RWPE1 (cell line): ENCODE data around the gene NSMCE3.

Experiments used
- CTCF ChIA-PET: fragments of 350-600 bp; sonication (Branson Sonifier 250); formaldehyde crosslinking; extraction: SDS; loops from one replicate; lab custom pipeline; 2021; lab: Yijun Ruan, JAX
- POLR2A ChIA-PET: fragments of 400-600 bp; formaldehyde crosslinking; extraction: SDS; loops from one replicate; lab custom pipeline; 2020; ENCODE audit warnings: antibody characterized with exemption; ENCODE audit not compliant: low non-redundant PET; lab: Yijun Ruan, JAX
- DNase-seq: peaks from one replicate; pipeline ENCODE4 v3.0.0; 2012; ENCODE audit warnings: low spot score
- H3K27ac ChIP-seq: fragments of 450-650 bp; 2 replicates; pipeline ENCODE4 v1.5.1; 2017
- TF ChIP-seq, protein P1 (sequence below): fragments of 450-650 bp; conservative IDR thresholded peaks from 2 replicates; pipeline ENCODE4 v1.5.1; 2017; ENCODE audit warnings: low read depth, mild to moderate bottlenecking

The NSMCE3 gene

DNA sequence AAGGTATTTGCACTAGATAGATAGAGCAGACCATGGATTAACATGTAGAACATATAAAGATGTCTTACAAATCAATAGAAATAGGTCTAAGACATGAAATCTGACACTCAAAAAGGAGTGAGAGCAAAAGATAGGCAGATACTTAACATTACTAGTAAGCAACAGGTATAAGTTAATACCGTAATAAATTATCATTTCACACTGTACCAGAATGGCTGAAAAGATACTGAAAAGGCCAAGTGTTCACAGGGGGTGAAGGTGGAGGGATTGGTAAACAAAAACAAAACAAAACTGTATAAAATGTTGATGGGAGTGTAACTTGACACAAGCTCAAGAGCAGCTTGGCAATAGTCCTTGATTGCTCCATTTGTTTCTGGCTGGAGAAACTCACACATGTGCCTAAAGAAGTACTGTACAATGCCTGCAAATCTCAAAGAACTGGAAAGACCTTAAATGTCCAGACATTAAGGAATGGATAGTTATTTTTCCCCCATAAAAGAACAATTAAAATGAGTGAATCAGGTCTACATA lies 3.5 kb downstream of the NSMCE3 start:
- ChIA-PET CTCF (no interaction called here), POLR2A (no interaction called here)
- TF ChIP-seq, protein P1, sequence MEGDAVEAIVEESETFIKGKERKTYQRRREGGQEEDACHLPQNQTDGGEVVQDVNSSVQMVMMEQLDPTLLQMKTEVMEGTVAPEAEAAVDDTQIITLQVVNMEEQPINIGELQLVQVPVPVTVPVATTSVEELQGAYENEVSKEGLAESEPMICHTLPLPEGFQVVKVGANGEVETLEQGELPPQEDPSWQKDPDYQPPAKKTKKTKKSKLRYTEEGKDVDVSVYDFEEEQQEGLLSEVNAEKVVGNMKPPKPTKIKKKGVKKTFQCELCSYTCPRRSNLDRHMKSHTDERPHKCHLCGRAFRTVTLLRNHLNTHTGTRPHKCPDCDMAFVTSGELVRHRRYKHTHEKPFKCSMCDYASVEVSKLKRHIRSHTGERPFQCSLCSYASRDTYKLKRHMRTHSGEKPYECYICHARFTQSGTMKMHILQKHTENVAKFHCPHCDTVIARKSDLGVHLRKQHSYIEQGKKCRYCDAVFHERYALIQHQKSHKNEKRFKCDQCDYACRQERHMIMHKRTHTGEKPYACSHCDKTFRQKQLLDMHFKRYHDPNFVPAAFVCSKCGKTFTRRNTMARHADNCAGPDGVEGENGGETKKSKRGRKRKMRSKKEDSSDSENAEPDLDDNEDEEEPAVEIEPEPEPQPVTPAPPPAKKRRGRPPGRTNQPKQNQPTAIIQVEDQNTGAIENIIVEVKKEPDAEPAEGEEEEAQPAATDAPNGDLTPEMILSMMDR: no peak
- no peak for DNase-seq
- no peak overlapping the region for H3K27ac ChIP-seq

- H3K27ac ChIP-seq: no peak overlapping the region
- no peak for DNase-seq
- POLR2A ChIA-PET: no interaction called here
- TF ChIP-seq, protein P1: no peak
- CTCF ChIA-PET: interaction anchor here (0.6 kb wide), 1 partner anchor 141 kb away, joined by 4 read pairs; no protein-coding TSS in a partner anchor
Observed at GRCh38 chr15:29263289-29263688, 6.3 kb downstream of the NSMCE3 start.

DNA sequence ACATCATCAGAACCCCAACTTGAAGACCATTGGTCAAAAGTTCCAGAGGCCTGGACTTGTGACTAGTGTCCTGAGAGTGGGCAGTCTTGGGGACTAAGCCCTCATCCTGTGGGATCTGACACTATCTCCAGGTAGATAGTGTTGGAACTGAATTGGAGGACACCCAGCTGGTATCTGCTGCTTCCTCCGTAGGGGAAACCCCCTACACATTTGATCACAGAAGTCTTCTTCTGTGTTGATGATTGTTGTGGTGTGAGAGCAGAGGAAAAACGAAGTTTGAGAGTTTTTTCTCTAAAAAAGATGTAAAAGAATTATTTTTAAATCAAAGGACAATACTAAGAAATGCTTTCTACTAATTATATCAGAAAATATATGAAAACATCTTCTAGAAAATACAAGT lies 6.9 kb downstream of the NSMCE3 start:
- no peak for DNase-seq
- ChIA-PET POLR2A (no interaction called here), CTCF (no interaction called here)
- TF ChIP-seq, protein P1: no peak
- no peak overlapping the region for H3K27ac ChIP-seq

GRCh38 chr15:29260896-29261295 lies 8.7 kb downstream of the NSMCE3 start:
- no peak overlapping the region for H3K27ac ChIP-seq
- TF ChIP-seq, protein P1: no peak
- ChIA-PET POLR2A (no interaction called here), CTCF (no interaction called here)
- no peak for DNase-seq

DNA sequence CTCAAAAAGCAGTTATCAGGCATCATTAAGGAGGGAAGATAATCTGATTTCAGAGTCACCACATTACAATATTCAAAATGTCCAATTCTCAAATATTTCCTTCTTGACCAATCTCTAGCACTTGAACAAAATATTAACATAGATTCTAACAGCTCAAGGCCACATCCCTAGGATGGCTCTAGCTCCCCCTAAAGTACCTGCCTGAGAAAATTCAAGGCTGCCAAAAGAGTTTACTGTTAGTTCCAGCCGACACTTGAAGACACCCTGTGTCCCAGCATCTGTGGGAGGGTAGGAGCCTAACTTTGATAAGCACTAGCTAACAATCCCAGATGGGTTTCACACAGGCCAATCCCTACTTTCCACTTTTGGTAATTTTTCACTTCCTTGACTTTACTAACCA lies 10.4 kb downstream of the NSMCE3 start:
- H3K27ac ChIP-seq: no peak overlapping the region
- TF ChIP-seq, protein P1: no peak
- POLR2A ChIA-PET: no interaction called here
- no peak for DNase-seq
- CTCF ChIA-PET: no interaction called here

GRCh38 chr15:29252234-29252633 lies 17.4 kb downstream of the NSMCE3 start:
- H3K27ac ChIP-seq: no peak overlapping the region
- ChIA-PET CTCF (no interaction called here), POLR2A (no interaction called here)
- no peak for DNase-seq
- TF ChIP-seq, protein P1: no peak
